ENCODE results near the gene KCTD16.

GRCh38 chr5:144427866-144428265 lies 257.2 kb downstream of the KCTD16 start:
- no peak for TF ChIP-seq CTCF (IDR thresholded peaks at IDR 0.05)
- TF ChIP-seq POLR2A (IDR thresholded peaks at IDR 0.05): no peak

Data from uterus (tissue), 2 donors.